ENCODE measurements around the gene DEPDC7.

DNA sequence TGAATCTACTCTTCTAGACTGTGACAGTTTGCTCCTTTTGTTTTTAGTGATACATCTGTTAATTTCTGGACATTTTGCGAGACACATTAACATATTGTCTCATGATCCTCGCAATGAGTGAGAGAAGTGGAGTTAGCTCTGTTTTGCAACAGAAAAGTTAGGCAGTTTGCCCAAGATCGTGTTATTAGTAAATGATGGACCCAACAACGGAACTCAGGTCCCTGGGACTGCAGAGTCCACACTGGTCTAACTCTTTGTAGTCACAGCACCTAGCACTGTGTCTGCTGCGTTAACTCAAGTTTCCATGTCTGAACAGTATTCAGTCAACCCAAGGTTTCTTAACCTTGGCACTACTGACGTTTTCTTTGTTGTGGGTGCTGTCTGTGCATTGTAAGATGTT is 3.2 kb downstream of the DEPDC7 start:
- TF ChIP-seq ARNT (IDR thresholded peaks at IDR 0.05) (no peak), FOXA1 (IDR thresholded peaks at IDR 0.05) (no peak), BHLHE40 (IDR thresholded peaks at IDR 0.05; ENCODE audit: borderline replicate concordance) (no peak), HDGF (IDR thresholded peaks at IDR 0.05; ENCODE audit: borderline replicate concordance) (no peak), ZNF384 (IDR thresholded peaks at IDR 0.05) (no peak), TARDBP (IDR thresholded peaks at IDR 0.05) (no peak)
- TF ChIP-seq, protein P1, sequence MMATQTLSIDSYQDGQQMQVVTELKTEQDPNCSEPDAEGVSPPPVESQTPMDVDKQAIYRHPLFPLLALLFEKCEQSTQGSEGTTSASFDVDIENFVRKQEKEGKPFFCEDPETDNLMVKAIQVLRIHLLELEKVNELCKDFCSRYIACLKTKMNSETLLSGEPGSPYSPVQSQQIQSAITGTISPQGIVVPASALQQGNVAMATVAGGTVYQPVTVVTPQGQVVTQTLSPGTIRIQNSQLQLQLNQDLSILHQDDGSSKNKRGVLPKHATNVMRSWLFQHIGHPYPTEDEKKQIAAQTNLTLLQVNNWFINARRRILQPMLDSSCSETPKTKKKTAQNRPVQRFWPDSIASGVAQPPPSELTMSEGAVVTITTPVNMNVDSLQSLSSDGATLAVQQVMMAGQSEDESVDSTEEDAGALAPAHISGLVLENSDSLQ (IDR thresholded peaks at IDR 0.05) = 0 out of 2 replicates have a peak, but pooled peaks have one; percentile 9

Measured in HEK293T (cell line).